NCI-H748 (cell line): Measurements from ENCODE around the gene TLCD5.

Experiments used
- DNase-seq: peaks from one replicate; lab custom pipeline; 2025; ENCODE audit not compliant: unreplicated experiment; lab: John Stamatoyannopoulos, UW

Gene TLCD5

GRCh38 chr11:120378474-120378873 lies 53.4 kb downstream of the TLCD5 start:
- no peak for DNase-seq

GRCh38 chr11:120381401-120381800 lies 56.3 kb downstream of the TLCD5 start:
- no peak for DNase-seq
